Ovary (tissue), 3 donors: ENCODE data around the gene CELA2A.

ENCODE experiments used
- POLR2A ChIP-seq: fragments of 450-650 bp; IDR thresholded peaks from one replicate; pipeline ENCODE4 v1.6.1; 2017; ENCODE audit warnings: antibody characterized with exemption, mild to moderate bottlenecking, moderate library complexity
- TF ChIP-seq, protein P1 (sequence below), 3 donors: fragments of 450-650 bp in 2 of 3; fragments of 200-600 bp in 1 of 3; IDR thresholded peaks; one replicate each; pipeline versions ENCODE4 v1.5.1 to v1.8.0; 2016 to 2022; ENCODE audit warnings: antibody characterized with exemption in 3 of 3, mild to moderate bottlenecking in 1 of 3
- donor health status: DM: no; HTN: no; CAD: no.

GRCh38 chr1:15513919-15514318, 57.4 kb downstream of the CELA2A start:
- TF ChIP-seq, protein P1, sequence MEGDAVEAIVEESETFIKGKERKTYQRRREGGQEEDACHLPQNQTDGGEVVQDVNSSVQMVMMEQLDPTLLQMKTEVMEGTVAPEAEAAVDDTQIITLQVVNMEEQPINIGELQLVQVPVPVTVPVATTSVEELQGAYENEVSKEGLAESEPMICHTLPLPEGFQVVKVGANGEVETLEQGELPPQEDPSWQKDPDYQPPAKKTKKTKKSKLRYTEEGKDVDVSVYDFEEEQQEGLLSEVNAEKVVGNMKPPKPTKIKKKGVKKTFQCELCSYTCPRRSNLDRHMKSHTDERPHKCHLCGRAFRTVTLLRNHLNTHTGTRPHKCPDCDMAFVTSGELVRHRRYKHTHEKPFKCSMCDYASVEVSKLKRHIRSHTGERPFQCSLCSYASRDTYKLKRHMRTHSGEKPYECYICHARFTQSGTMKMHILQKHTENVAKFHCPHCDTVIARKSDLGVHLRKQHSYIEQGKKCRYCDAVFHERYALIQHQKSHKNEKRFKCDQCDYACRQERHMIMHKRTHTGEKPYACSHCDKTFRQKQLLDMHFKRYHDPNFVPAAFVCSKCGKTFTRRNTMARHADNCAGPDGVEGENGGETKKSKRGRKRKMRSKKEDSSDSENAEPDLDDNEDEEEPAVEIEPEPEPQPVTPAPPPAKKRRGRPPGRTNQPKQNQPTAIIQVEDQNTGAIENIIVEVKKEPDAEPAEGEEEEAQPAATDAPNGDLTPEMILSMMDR (IDR thresholded peaks at IDR 0.05) = no peak
- no peak for TF ChIP-seq POLR2A
